HFFc6 (cell line): ENCODE measurements around the gene CASP3. TPM values are rescaled to one million over a fixed set of nuclear protein-coding genes. Genes with fewer than 3 reads are reported as not detected.
"Not testable (repeated sequence)": the region's sequence is repeated elsewhere in the genome, so short reads cannot be mapped to it uniquely, and the experiment has no call there.

Experiments
- DNase-seq: peaks from one replicate; pipeline ENCODE4 v3.0.0-alpha.2; 2018
- H3K27ac Mint-ChIP-seq: 2 replicates; pipeline ENCODE4 v1.8.0; 2020; ENCODE audit warnings: mild to moderate bottlenecking, mixed read lengths
- H3K27me3 Mint-ChIP-seq: 2 replicates; pipeline ENCODE4 v1.8.0; 2021; ENCODE audit warnings: mild to moderate bottlenecking, moderate library complexity, mixed read lengths; ENCODE audit not compliant: insufficient read depth
- H3K36me3 Mint-ChIP-seq: 2 replicates; pipeline ENCODE4 v1.8.0; 2021; ENCODE audit warnings: low read depth, mixed read lengths
- H3K4me1 Mint-ChIP-seq: 2 replicates; pipeline ENCODE4 v1.8.0; 2020; ENCODE audit warnings: low read depth, mixed read lengths
- H3K4me3 Mint-ChIP-seq: 2 replicates; pipeline ENCODE4 v1.8.0; 2020; ENCODE audit warnings: mild to moderate bottlenecking, moderate library complexity, mixed read lengths
- H3K9me3 Mint-ChIP-seq: 2 replicates; pipeline ENCODE4 v1.8.0; 2020; ENCODE audit warnings: mild to moderate bottlenecking, mixed read lengths
- total RNA-seq, 6 experiments: library from RNA; stranded (reverse); fragmentation: NEBNext Ultra II Directional; extraction: Animal tissue kit (Norgen Biotek cat#: 25700); gene quantifications; 2 replicates in 1 of 6; 3 replicates in 5 of 6; pipeline ENCODE4 v1.2.3, GENCODE V29; 2021
- TF ChIP-seq, protein P1 (sequence below): fragments of 200-600 bp; sonication (generic); IDR thresholded peaks from 2 replicates; pipeline ENCODE4 v1.5.0; 2021; ENCODE audit warnings: antibody characterized with exemption, mild to moderate bottlenecking

Gene CASP3
- total RNA-seq, 6 experiments from 2014 or later, result 25.8 to 31.6 (median 26.5) TPM

DNA sequence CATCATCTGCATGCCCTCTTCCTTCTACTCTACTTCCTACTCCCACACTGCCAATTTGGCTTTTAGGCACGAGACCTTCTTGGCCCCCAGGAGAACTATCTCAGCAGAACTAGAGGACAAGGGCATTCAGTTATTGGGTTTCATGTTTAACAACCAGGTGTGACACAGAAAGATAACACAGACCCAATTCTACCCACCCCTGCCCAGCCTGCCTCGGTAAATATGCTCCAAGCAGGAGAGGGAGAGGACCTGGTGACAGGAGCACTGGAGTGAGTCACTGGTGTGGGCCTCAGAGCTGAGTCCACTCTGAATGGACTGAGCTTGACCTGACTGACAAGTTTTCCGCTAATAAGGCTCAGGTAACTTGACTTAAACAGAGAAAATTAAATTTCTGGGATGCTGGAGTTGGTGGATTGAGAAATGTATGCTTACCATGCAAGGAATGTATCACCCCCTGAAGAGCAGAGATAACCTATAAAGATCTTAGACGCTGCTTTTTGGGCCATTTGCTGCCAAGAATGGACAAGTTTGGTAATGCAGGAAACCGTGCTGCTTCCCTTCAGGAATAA, 52.5 kb downstream of the CASP3 start:
- Mint-ChIP-seq H3K4me3 (no peak overlapping the region), H3K9me3 (no peaks in the 10 kb centered on the region), H3K36me3 (no peaks in the 10 kb centered on the region), H3K27ac (no peak overlapping the region), H3K27me3 (peaks cover 14% of the 10 kb centered on the region), H3K4me1 (peaks cover 37% of the 10 kb centered on the region)
- TF ChIP-seq, protein P1, sequence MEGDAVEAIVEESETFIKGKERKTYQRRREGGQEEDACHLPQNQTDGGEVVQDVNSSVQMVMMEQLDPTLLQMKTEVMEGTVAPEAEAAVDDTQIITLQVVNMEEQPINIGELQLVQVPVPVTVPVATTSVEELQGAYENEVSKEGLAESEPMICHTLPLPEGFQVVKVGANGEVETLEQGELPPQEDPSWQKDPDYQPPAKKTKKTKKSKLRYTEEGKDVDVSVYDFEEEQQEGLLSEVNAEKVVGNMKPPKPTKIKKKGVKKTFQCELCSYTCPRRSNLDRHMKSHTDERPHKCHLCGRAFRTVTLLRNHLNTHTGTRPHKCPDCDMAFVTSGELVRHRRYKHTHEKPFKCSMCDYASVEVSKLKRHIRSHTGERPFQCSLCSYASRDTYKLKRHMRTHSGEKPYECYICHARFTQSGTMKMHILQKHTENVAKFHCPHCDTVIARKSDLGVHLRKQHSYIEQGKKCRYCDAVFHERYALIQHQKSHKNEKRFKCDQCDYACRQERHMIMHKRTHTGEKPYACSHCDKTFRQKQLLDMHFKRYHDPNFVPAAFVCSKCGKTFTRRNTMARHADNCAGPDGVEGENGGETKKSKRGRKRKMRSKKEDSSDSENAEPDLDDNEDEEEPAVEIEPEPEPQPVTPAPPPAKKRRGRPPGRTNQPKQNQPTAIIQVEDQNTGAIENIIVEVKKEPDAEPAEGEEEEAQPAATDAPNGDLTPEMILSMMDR, result no peak
- no peak for DNase-seq

DNA sequence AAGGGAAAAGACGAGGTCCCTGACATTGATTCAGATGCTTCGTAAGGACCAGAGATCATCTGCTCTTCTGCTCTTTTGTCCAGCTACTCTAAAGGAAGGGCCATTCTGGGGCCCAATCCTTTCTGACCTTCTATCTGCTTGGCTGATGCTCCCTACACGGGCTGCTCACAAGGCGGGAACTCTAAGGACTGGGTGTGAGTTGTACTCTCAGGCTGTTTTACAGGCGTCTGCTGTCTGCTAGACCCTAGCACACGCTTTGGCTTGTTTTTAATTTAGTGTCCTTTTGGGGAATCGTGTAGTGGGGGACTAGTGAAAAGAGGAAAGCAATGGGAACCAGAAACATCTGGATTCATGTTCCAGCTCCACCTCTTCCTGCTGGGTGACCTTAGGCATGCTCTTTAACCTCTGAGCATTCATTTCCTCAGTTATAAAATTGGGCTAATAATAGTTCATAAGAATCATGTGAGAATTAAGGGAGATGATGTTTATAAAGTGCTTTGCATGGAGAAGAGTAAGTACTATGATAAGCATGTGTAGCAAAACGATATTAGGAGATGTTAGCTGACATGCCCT, 53.1 kb downstream of the CASP3 start:
- no peak overlapping the region for H3K27ac Mint-ChIP-seq
- no peaks in the 10 kb centered on the region for H3K9me3 Mint-ChIP-seq
- no peak for DNase-seq
- H3K4me1 Mint-ChIP-seq, result peaks cover 37% of the 10 kb centered on the region
- TF ChIP-seq, protein P1, result no peak
- H3K27me3 Mint-ChIP-seq, result peaks cover 11% of the 10 kb centered on the region
- H3K4me3 Mint-ChIP-seq, result no peak overlapping the region
- H3K36me3 Mint-ChIP-seq, result no peaks in the 10 kb centered on the region

DNA sequence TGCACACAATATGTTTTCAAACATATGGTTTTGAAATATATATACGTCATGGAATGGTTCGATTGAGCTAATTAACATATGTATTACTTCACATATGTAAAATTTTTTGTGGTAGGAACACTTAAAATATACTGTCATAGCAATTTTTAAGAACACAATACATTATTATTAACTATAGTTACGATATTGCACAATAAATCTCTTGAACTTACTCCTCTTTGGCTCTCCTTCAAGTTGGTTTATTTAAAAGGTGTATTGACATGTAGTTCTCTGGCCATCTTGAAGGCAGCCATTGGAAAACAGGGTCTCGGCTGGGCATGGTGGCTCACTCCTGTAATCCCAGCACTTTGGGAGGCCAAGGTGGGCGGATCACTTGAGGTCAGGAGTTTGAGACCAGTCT, 53.8 kb downstream of the CASP3 start:
- Mint-ChIP-seq H3K4me1 (peaks cover 36% of the 10 kb centered on the region), H3K4me3 (no peak overlapping the region), H3K27ac (no peak overlapping the region), H3K36me3 (no peaks in the 10 kb centered on the region), H3K27me3 (peaks cover 12% of the 10 kb centered on the region), H3K9me3 (no peaks in the 10 kb centered on the region)
- TF ChIP-seq, protein P1, result no peak
- DNase-seq, result no peak

DNA sequence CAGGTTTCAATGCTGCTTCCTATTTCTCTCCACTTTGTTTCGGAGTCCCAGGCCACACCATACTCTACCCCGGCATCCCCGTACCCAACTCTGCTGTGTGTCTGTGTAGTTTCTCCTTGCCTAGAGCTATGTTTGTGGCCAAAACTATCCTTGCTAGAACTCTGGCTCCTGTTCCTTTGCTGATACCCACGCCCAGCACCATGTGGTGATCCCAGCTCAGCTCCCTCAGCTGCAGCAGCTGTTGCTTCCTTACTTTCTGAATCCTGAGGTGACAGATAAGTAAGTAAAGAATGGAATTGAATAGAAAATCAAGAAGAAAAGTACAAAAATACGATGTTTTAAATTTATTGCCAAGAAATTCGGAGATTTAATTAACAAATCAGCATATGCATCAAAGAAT, 55.8 kb downstream of the CASP3 start:
- Mint-ChIP-seq H3K4me1 (peaks cover 24% of the 10 kb centered on the region), H3K4me3 (no peak overlapping the region), H3K36me3 (no peaks in the 10 kb centered on the region), H3K27ac (no peak overlapping the region), H3K27me3 (peaks cover 16% of the 10 kb centered on the region), H3K9me3 (no peaks in the 10 kb centered on the region)
- DNase-seq, result no peak
- TF ChIP-seq, protein P1, result no peak

DNA sequence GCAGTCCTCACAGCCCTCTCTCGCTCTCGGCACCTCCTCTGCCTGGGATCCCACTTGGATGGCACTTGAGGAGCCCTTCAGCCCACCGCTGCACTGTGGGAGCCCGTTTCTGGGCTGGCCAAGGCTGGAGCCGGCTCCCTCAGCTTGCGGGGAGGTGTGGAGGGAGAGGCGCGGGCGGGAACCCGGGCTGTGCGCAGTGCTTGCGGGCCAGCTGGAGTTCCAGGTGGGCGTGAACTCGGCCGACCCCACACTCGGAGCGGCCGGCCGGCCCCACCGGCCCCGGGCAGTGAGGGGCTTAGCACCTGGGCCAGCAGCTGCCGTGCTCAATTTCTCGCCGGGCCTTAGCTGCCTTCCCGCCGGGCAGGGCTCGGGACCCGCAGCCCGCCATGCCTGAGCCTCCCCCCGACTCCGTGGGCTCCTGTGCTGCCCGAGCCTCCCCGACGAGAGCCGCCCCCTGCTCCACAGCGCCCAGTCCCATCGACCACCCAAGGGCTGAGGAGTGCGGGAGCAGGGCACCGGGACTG, 57.4 kb downstream of the CASP3 start:
- Mint-ChIP-seq H3K4me1 (peaks cover 18% of the 10 kb centered on the region), H3K27me3 (peaks cover 17% of the 10 kb centered on the region)
- H3K4me3 Mint-ChIP-seq, DNase-seq, H3K36me3 Mint-ChIP-seq, H3K9me3 Mint-ChIP-seq, H3K27ac Mint-ChIP-seq: not testable (repeated sequence)

DNA sequence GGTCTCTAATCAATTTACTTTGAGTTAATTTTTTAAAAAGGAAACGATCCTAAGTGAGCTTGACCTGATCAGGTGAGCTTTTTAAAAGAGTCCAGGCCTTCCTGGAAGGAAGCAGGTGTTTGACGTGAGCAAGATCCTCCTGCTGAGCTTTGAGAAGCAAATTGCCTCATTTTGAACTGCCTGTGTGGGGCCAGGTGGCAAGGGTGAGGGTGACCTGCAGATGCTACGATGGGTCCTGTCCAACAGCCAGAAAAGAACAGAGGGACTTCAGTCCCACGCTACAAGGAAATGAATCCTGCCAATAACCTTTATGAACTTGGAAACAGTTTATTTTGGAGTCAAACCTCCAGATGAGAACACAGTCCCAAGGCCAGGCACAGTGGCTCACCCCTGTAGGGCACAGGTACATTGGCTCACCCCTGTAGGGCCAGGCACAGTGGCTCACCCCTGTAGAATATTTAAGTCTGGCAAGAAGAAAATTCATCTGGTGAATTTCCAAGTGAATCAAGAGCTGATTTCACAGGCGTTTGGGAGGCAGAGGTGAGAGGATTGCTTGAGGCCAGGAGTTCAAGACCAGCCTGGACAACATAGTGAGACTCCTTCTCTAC, 58.1 kb downstream of the CASP3 start:
- no peak for DNase-seq
- no peaks in the 10 kb centered on the region for H3K9me3 Mint-ChIP-seq
- no peaks in the 10 kb centered on the region for H3K36me3 Mint-ChIP-seq

More for the DNA sequence above, 58.1 kb downstream of the CASP3 start:
- peaks cover 11% of the 10 kb centered on the region for H3K4me1 Mint-ChIP-seq
- H3K27me3 Mint-ChIP-seq, result peaks cover 17% of the 10 kb centered on the region
- H3K27ac Mint-ChIP-seq, result no peak overlapping the region
- TF ChIP-seq, protein P1, result no peak
- no peak overlapping the region for H3K4me3 Mint-ChIP-seq
